ENCODE data around the gene TXNDC16. TPM values are rescaled to one million over a fixed set of nuclear protein-coding genes. Genes with fewer than 3 reads are reported as not detected.

Gene TXNDC16
- total RNA-seq, 2 experiments from 2014 or later, result 10.4 to 11.4 TPM

GRCh38 chr14:52598568-52598967 is 46.3 kb upstream of the TXNDC16 start:
- Histone ChIP-seq H3K4me1 (ENCODE audit: insufficient read depth, low read length) (no peaks in the 10 kb centered on the region), H3K36me3 (ENCODE audit: insufficient read depth, low read length) (no peaks in the 10 kb centered on the region), H3K27ac (ENCODE audit: low read depth in 1 of 2, low read length in 2 of 2) (no peak overlapping the region), H3K9me3 (ENCODE audit: control insufficient read depth in 1 of 2, insufficient read depth in 1 of 2, low read length in 2 of 2) (peaks cover 0 to 7% of the 10 kb centered on the region in 2 experiments), H3K4me3 (ENCODE audit: low read length) (no peak overlapping the region), H3K27me3 (ENCODE audit: control insufficient read depth in 1 of 2, insufficient read depth in 2 of 2, low read length in 2 of 2) (no peaks in the 10 kb centered on the region)
- ATAC-seq (ENCODE audit: poor library complexity) (no peak), DNase-seq (no peak)
- ChIA-PET CTCF (interaction anchor here (0.6 kb wide), 1 partner anchor 87 kb away, joined by 3 read pairs; no protein-coding TSS in a partner anchor), POLR2A (no interaction called here)
- intact Hi-C loops (cut with DNase I, micrococcal nuclease), result no loop called here
- no peak for TF ChIP-seq CTCF (IDR thresholded peaks at IDR 0.05)
- Mint-ChIP-seq H3K27me3 (no peaks in the 10 kb centered on the region), H3K36me3 (ENCODE audit: low read depth) (peaks cover 6% of the 10 kb centered on the region), H3K27ac (no peak overlapping the region), H3K4me1 (ENCODE audit: low read depth) (no peaks in the 10 kb centered on the region), H3K4me3 (no peak overlapping the region), H3K9me3 (peaks cover 7% of the 10 kb centered on the region)

- DNase-seq (no peak), ATAC-seq (ENCODE audit: poor library complexity) (no peak)
- no peak overlapping the region for H3K27ac Mint-ChIP-seq
- CTCF ChIA-PET, result no interaction called here
- H3K4me1 Mint-ChIP-seq (ENCODE audit: low read depth), result no peaks in the 10 kb centered on the region
- Histone ChIP-seq H3K4me3 (ENCODE audit: low read length) (no peak overlapping the region), H3K27me3 (ENCODE audit: control insufficient read depth in 1 of 2, insufficient read depth in 2 of 2, low read length in 2 of 2) (no peaks in the 10 kb centered on the region), H3K36me3 (ENCODE audit: insufficient read depth, low read length) (no peaks in the 10 kb centered on the region), H3K9me3 (ENCODE audit: control insufficient read depth in 1 of 2, insufficient read depth in 1 of 2, low read length in 2 of 2) (peaks cover 0 to 7% of the 10 kb centered on the region in 2 experiments), H3K27ac (ENCODE audit: low read depth in 1 of 2, low read length in 2 of 2) (no peak overlapping the region), H3K4me1 (ENCODE audit: insufficient read depth, low read length) (no peaks in the 10 kb centered on the region)
- peaks cover 7% of the 10 kb centered on the region for H3K9me3 Mint-ChIP-seq
- intact Hi-C loops (cut with DNase I, micrococcal nuclease), result no loop called here
- H3K36me3 Mint-ChIP-seq (ENCODE audit: low read depth), result peaks cover 6% of the 10 kb centered on the region
- POLR2A ChIA-PET, result no interaction called here
- TF ChIP-seq CTCF (IDR thresholded peaks at IDR 0.05), result no peak
- no peaks in the 10 kb centered on the region for H3K27me3 Mint-ChIP-seq
- H3K4me3 Mint-ChIP-seq, result no peak overlapping the region
These were observed 44.6 kb upstream of the TXNDC16 start for GRCh38 chr14:52596861-52597260.

GRCh38 chr14:52596320-52596719 is 44.0 kb upstream of the TXNDC16 start:
- Histone ChIP-seq H3K9me3 (ENCODE audit: control insufficient read depth in 1 of 2, insufficient read depth in 1 of 2, low read length in 2 of 2) (peaks cover 0 to 7% of the 10 kb centered on the region in 2 experiments), H3K27me3 (ENCODE audit: control insufficient read depth in 1 of 2, insufficient read depth in 2 of 2, low read length in 2 of 2) (no peaks in the 10 kb centered on the region), H3K36me3 (ENCODE audit: insufficient read depth, low read length) (no peaks in the 10 kb centered on the region), H3K4me3 (ENCODE audit: low read length) (no peak overlapping the region), H3K4me1 (ENCODE audit: insufficient read depth, low read length) (no peaks in the 10 kb centered on the region), H3K27ac (ENCODE audit: low read depth in 1 of 2, low read length in 2 of 2) (no peak overlapping the region)
- ATAC-seq (ENCODE audit: poor library complexity) (no peak), DNase-seq (no peak)
- Mint-ChIP-seq H3K9me3 (peaks cover 7% of the 10 kb centered on the region), H3K4me1 (ENCODE audit: low read depth) (no peaks in the 10 kb centered on the region), H3K4me3 (no peak overlapping the region), H3K27ac (no peak overlapping the region), H3K36me3 (ENCODE audit: low read depth) (peaks cover 6% of the 10 kb centered on the region), H3K27me3 (no peaks in the 10 kb centered on the region)
- CTCF ChIA-PET, result no interaction called here
- TF ChIP-seq CTCF (IDR thresholded peaks at IDR 0.05), result no peak
- intact Hi-C loops (cut with DNase I, micrococcal nuclease), result no loop called here
- POLR2A ChIA-PET, result no interaction called here

Measured in CD4-positive, alpha-beta T cell (primary cell).